H9 (cell line): ENCODE data around the gene DUSP23. TPM values are rescaled to one million over a fixed set of nuclear protein-coding genes. Genes with fewer than 3 reads are reported as not detected.

Source experiments
- DNase-seq: peaks from one replicate; pipeline ENCODE4 v3.0.0-alpha.2; 2017
- H2AFZ ChIP-seq: one replicate; pipeline ENCODE4 v1.6.1; 2013; ENCODE audit warnings: mild to moderate bottlenecking, low read length, control low read depth, moderate library complexity
- H2AK5ac ChIP-seq: 2 replicates; pipeline ENCODE4 v1.6.1; 2013; ENCODE audit warnings: low read length, control low read depth, mixed read lengths; ENCODE audit not compliant: insufficient read length
- H2BK120ac ChIP-seq: one replicate; pipeline ENCODE4 v1.6.1; 2013; ENCODE audit warnings: low read depth, mild to moderate bottlenecking, low read length, control low read depth, inconsistent platforms; ENCODE audit not compliant: poor library complexity, severe bottlenecking
- H2BK12ac ChIP-seq: 2 replicates; pipeline ENCODE4 v1.6.1; 2013; ENCODE audit warnings: low read length, control low read depth, mixed read lengths, low read depth; ENCODE audit not compliant: insufficient read length
- H2BK15ac ChIP-seq: 2 replicates; pipeline ENCODE4 v1.6.1; 2013; ENCODE audit warnings: low read depth, low read length, control low read depth
- H2BK20ac ChIP-seq: one replicate; pipeline ENCODE4 v1.6.1; 2013; ENCODE audit warnings: low read depth, mild to moderate bottlenecking, low read length, control low read depth, inconsistent platforms; ENCODE audit not compliant: poor library complexity, severe bottlenecking
- H2BK5ac ChIP-seq: 2 replicates; pipeline ENCODE4 v1.6.1; 2013; ENCODE audit warnings: low read length, control low read depth, mixed read lengths; ENCODE audit not compliant: insufficient read length
- H3K14ac ChIP-seq: 2 replicates; pipeline ENCODE4 v1.6.1; 2013; ENCODE audit warnings: low read length, control low read depth; ENCODE audit not compliant: insufficient read depth
- H3K18ac ChIP-seq: 2 replicates; pipeline ENCODE4 v1.6.1; 2013; ENCODE audit warnings: low read depth, mild to moderate bottlenecking, mixed read lengths, low read length, control low read depth; ENCODE audit not compliant: insufficient read length
- H3K23ac ChIP-seq: 2 replicates; pipeline ENCODE4 v1.6.1; 2013; ENCODE audit warnings: low read length, control low read depth, mixed read lengths, low read depth; ENCODE audit not compliant: insufficient read length
- H3K23me2 ChIP-seq: 2 replicates; pipeline ENCODE4 v1.6.1; 2013; ENCODE audit warnings: low read depth, mild to moderate bottlenecking, mixed read lengths, low read length, control low read depth; ENCODE audit not compliant: insufficient read length, poor library complexity, severe bottlenecking
- H3K27ac ChIP-seq: 2 replicates; pipeline ENCODE4 v1.5.1; 2013; ENCODE audit warnings: low read length, control low read depth, mixed read lengths, low read depth; ENCODE audit not compliant: insufficient read length
- H3K27me3 ChIP-seq: 2 replicates; pipeline ENCODE4 v1.6.1; 2013; ENCODE audit warnings: low read length, control low read depth, inconsistent platforms; ENCODE audit not compliant: insufficient read depth
- H3K4ac ChIP-seq: 2 replicates; pipeline ENCODE4 v1.6.1; 2013; ENCODE audit warnings: low read depth, mild to moderate bottlenecking, control low read depth, inconsistent platforms, low read length, moderate library complexity
- H3K4me1 ChIP-seq: 2 replicates; pipeline ENCODE4 v1.6.1; 2013; ENCODE audit warnings: low read length, control low read depth, inconsistent platforms; ENCODE audit not compliant: insufficient read depth
- H3K4me2 ChIP-seq: 2 replicates; pipeline ENCODE4 v1.6.1; 2013; ENCODE audit warnings: low read length, control low read depth, mixed read lengths; ENCODE audit not compliant: insufficient read length, insufficient read depth
- H3K56ac ChIP-seq: 2 replicates; pipeline ENCODE4 v1.6.1; 2013; ENCODE audit warnings: low read depth, mild to moderate bottlenecking, mixed read lengths, low read length, control low read depth; ENCODE audit not compliant: insufficient read length
- H3K79me1 ChIP-seq: 2 replicates; pipeline ENCODE4 v1.6.1; 2013; ENCODE audit warnings: low read depth, mild to moderate bottlenecking, moderate library complexity, low read length, control low read depth, inconsistent platforms; ENCODE audit not compliant: insufficient read depth, poor library complexity, severe bottlenecking
- H3K79me2 ChIP-seq: 2 replicates; pipeline ENCODE4 v1.6.1; 2013; ENCODE audit warnings: low read length, control low read depth, inconsistent platforms; ENCODE audit not compliant: insufficient read depth
- H3K9ac ChIP-seq: 2 replicates; pipeline ENCODE4 v1.6.1; 2013; ENCODE audit warnings: low read length, control low read depth, mixed read lengths; ENCODE audit not compliant: insufficient read length; ENCODE audit errors: extremely low read depth
- H3K9me3 ChIP-seq: one replicate; pipeline ENCODE4 v1.6.1; 2013; ENCODE audit warnings: low read depth, low read length, inconsistent platforms; ENCODE audit not compliant: control insufficient read depth
- H3T11ph ChIP-seq: one replicate; pipeline ENCODE4 v1.6.1; 2013; ENCODE audit warnings: mild to moderate bottlenecking, low read length, control low read depth, inconsistent platforms
- H4K20me1 ChIP-seq: one replicate; pipeline ENCODE4 v1.6.1; 2013; ENCODE audit not compliant: control insufficient read depth, insufficient read length, insufficient read depth
- H4K5ac ChIP-seq: 2 replicates; pipeline ENCODE4 v1.6.1; 2013; ENCODE audit warnings: low read depth, mild to moderate bottlenecking, mixed read lengths, low read length, control low read depth; ENCODE audit not compliant: insufficient read length
- H4K8ac ChIP-seq: replicated peaks from 2 replicates; pipeline ENCODE4 v1.6.1; 2013; ENCODE audit warnings: low read length, control low read depth, mixed read lengths, low read depth; ENCODE audit not compliant: insufficient read length
- H4K91ac ChIP-seq: 2 replicates; pipeline ENCODE4 v1.6.1; 2013; ENCODE audit warnings: low read depth, mild to moderate bottlenecking, moderate library complexity, mixed read lengths, low read length, control low read depth; ENCODE audit not compliant: insufficient read length
- H3K27ac Mint-ChIP-seq, 3 experiments: 2 replicates in 2 of 3; 3 replicates in 1 of 3; pipeline ENCODE4 v1.8.0; 2020 to 2021; ENCODE audit warnings: mixed read lengths in 3 of 3, mild to moderate bottlenecking in 1 of 3, moderate library complexity in 1 of 3
- H3K27me3 Mint-ChIP-seq: 2 replicates; pipeline ENCODE4 v1.8.0; 2021; ENCODE audit warnings: low read depth, mild to moderate bottlenecking, moderate library complexity, mixed read lengths
- H3K36me3 Mint-ChIP-seq, 3 experiments: 2 replicates in 2 of 3; 3 replicates in 1 of 3; pipeline ENCODE4 v1.8.0; 2020 to 2021; ENCODE audit warnings: low read depth in 3 of 3, mixed read lengths in 3 of 3; ENCODE audit not compliant: insufficient read depth in 1 of 3
- H3K4me1 Mint-ChIP-seq, 2 experiments: 2 replicates each; pipeline ENCODE4 v1.8.0; 2020; ENCODE audit warnings: mixed read lengths in 2 of 2
- H3K4me3 Mint-ChIP-seq, 2 experiments: 2 replicates in 1 of 2; 3 replicates in 1 of 2; pipeline ENCODE4 v1.8.0; 2020 to 2021; ENCODE audit warnings: mild to moderate bottlenecking in 2 of 2, mixed read lengths in 2 of 2, moderate library complexity in 1 of 2
- H3K9me3 Mint-ChIP-seq, 2 experiments: 2 replicates in 1 of 2; 3 replicates in 1 of 2; pipeline ENCODE4 v1.8.0; 2020; ENCODE audit warnings: mild to moderate bottlenecking in 2 of 2, mixed read lengths in 2 of 2, moderate library complexity in 1 of 2
- WGBS: extraction: QIAGEN DNeasy Blood & Tissue Kit; methylation state at CpG from one replicate; pipeline ENCODE4 v1.1.7; 2013; ENCODE audit warnings: missing lambda C conversion rate, low lambda C conversion rate, mixed read lengths; ENCODE audit not compliant: insufficient read length; ENCODE audit errors: extremely low coverage; 5-methylcytosine and 5-hydroxymethylcytosine counted together
- total RNA-seq: library from RNA; stranded (reverse); gene quantifications from 2 replicates; pipeline ENCODE4 v1.2.1, GENCODE V29; 2021
- TF ChIP-seq, protein P1 (sequence below): fragments of 200-600 bp; sonication (generic); conservative IDR thresholded peaks from 3 replicates; pipeline ENCODE4 v1.8.0; 2021; ENCODE audit warnings: antibody characterized with exemption, mild to moderate bottlenecking

DUSP23 gene
- total RNA-seq, 1 experiment from 2014 or later, result 25.0 TPM

DNA sequence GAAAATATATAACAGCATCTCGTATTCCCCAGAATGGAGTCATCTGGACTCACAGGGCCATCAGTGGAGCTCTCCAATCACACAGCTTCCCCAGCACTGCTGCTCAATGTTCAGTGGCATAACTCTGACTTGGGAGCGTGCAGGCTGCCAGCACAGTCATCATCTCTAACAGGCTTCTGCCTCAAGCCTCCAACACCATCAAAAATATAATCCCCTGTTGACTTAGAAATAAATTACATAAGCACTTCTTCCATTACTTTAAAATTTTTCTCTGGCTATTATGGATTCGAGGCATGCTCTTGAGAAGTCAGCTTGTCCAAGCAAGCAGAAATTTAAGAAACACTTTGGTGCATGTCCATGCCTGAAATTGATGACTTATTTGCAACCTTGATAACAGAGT, 6.2 kb downstream of the DUSP23 start:
- Histone ChIP-seq H3K79me2 (no peaks in the 10 kb centered on the region), H4K91ac (no peak overlapping the region), H3K9me3 (no peaks in the 10 kb centered on the region), H3K56ac (no peak overlapping the region), H2BK15ac (no peak overlapping the region), H3K23me2 (no peaks in the 10 kb centered on the region), H3K9ac (no peak overlapping the region), H2AK5ac (no peak overlapping the region), H2BK120ac (no peak overlapping the region), H2AFZ (no peak overlapping the region), H3T11ph (no peak overlapping the region), H3K27me3 (no peaks in the 10 kb centered on the region), H4K5ac (no peak overlapping the region), H3K14ac (no peak overlapping the region), H2BK20ac (no peak overlapping the region), H3K23ac (no peak overlapping the region), H2BK12ac (no peak overlapping the region), H3K18ac (no peak overlapping the region), H4K20me1 (no peaks in the 10 kb centered on the region), H3K4ac (no peak overlapping the region), H3K79me1 (no peaks in the 10 kb centered on the region), H3K4me2 (no peak overlapping the region), H4K8ac (no peak overlapping the region), H2BK5ac (no peak overlapping the region), H3K4me1 (peaks cover 5% of the 10 kb centered on the region; the same call in 1 of the 2 replicates), H3K27ac (no peak overlapping the region)
- Mint-ChIP-seq H3K27me3 (peaks cover under 1% of the 10 kb centered on the region; the same call in 1 of the 2 replicates), H3K36me3 (peaks cover 5 to 15% (median 14%) of the 10 kb centered on the region in 3 experiments; a peak in 5 of 7 replicates), H3K9me3 (no peaks in the 10 kb centered on the region; a peak in 1 of 5 replicates), H3K4me3 (no peak overlapping the region), H3K27ac (no peak overlapping the region), H3K4me1 (peaks cover 20 to 21% of the 10 kb centered on the region in 2 experiments)
- WGBS, result no CpG with 5 or more reads among the region's 3 CpGs
- no peak for DNase-seq
- TF ChIP-seq, protein P1, sequence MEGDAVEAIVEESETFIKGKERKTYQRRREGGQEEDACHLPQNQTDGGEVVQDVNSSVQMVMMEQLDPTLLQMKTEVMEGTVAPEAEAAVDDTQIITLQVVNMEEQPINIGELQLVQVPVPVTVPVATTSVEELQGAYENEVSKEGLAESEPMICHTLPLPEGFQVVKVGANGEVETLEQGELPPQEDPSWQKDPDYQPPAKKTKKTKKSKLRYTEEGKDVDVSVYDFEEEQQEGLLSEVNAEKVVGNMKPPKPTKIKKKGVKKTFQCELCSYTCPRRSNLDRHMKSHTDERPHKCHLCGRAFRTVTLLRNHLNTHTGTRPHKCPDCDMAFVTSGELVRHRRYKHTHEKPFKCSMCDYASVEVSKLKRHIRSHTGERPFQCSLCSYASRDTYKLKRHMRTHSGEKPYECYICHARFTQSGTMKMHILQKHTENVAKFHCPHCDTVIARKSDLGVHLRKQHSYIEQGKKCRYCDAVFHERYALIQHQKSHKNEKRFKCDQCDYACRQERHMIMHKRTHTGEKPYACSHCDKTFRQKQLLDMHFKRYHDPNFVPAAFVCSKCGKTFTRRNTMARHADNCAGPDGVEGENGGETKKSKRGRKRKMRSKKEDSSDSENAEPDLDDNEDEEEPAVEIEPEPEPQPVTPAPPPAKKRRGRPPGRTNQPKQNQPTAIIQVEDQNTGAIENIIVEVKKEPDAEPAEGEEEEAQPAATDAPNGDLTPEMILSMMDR, result no peak
